ENCODE measurements around the gene TNS2.
A peak's percentile ranks its signal among the peaks of the same experiment; 100 is the strongest.

The TNS2 gene

GRCh38 chr12:53077030-53077429 lies 27.2 kb downstream of the TNS2 start:
- TF ChIP-seq ZNF48 (tag by site-specific recombination; IDR thresholded peaks at IDR 0.05) (no peak), ZBTB48 (tag by site-specific recombination; IDR thresholded peaks at IDR 0.05) (no peak), SCRT1 (tag by site-specific recombination; IDR thresholded peaks at IDR 0.05; ENCODE audit: borderline replicate concordance) (no peak), ZBTB1 (tag by site-specific recombination; IDR thresholded peaks at IDR 0.05) (no peak), ZNF221 (tag by site-specific recombination; IDR thresholded peaks at IDR 0.05; ENCODE audit: borderline replicate concordance) (no peak), HIC1 (tag by site-specific recombination; IDR thresholded peaks at IDR 0.05) (no peak), ZNF37A (tag by site-specific recombination; IDR thresholded peaks at IDR 0.05) (no peak), SP7 (tag by site-specific recombination; IDR thresholded peaks at IDR 0.05) (no peak), ZNF600 (tag by site-specific recombination; IDR thresholded peaks at IDR 0.05) (no peak), ZBTB17 (tag by site-specific recombination; IDR thresholded peaks at IDR 0.05) (no peak), PRDM1 (tag by site-specific recombination; IDR thresholded peaks at IDR 0.05) (no peak)
- Histone ChIP-seq H3K9me3 (ENCODE audit: control insufficient read depth, insufficient read depth, low read depth, low read length) (no peaks in the 10 kb centered on the region), H3K27ac (ENCODE audit: extremely low read depth, low read depth, low read length) (no peak overlapping the region), H3K36me3 (ENCODE audit: control insufficient read depth in 2 of 2, insufficient read depth in 1 of 2, low read length in 2 of 2) (peaks cover 0 to 43% of the 10 kb centered on the region in 2 experiments; a peak in 2 of 3 replicates), H3K4me1 (ENCODE audit: control insufficient read depth, insufficient read depth, low read length) (peaks cover 4% of the 10 kb centered on the region; the same call in 1 of the 2 replicates), H3K4me3 (ENCODE audit: low read depth, low read length) (no peak overlapping the region)
- POLR2A ChIA-PET, result no interaction called here
- CTCF ChIA-PET, result interaction anchor here (1.4 to 7.0 kb wide), 2 partner anchors 12 to 26 kb away, joined by 6 to 78 read pairs; partner anchors contain the start of gene SOAT2

DNA sequence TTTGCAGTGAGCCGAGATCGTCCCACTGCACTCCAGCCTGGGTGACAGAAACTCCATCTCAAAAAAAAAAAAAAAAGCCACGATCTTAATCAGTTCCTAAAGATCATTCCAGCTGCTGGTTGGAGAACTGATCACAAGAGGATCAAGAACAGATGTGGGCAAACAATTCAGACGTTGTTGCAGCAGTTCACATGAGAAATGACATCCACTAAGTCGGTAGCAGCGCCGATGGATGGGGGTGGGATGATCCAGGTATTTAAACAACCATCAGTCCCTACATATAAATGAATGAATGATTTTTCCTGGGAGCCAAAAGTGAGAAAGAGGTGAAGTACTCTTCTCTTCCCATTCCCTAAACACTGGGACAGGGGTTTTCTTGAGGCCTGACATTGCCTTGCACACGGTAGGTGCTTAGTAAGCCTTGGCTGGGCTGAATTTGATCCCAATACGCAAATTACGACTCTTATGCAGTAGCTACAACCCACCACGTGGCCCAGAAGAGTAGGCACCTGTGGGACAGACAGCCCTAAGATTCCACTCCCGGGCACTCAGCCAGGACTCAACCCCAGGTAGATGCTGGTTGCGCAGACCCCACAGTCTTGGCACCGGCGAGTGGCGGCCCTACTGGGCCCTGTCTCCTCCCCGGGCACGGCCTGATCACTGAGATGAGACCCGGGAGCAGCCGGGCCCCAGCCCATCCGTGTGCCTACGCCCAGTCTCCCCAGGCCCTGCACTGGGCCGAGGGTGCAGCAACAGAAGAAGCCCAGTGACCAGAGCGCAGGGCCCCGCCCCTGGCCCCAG lies 28.8 kb downstream of the TNS2 start:
- Histone ChIP-seq H3K27ac (ENCODE audit: extremely low read depth, low read depth, low read length) (peak overlapping the region; percentile 85), H3K9me3 (ENCODE audit: control insufficient read depth, insufficient read depth, low read depth, low read length) (no peaks in the 10 kb centered on the region), H3K4me3 (ENCODE audit: low read depth, low read length) (peak overlapping the region; percentile 51), H3K4me1 (ENCODE audit: control insufficient read depth, insufficient read depth, low read length) (peaks cover 2% of the 10 kb centered on the region; the same call in 1 of the 2 replicates), H3K36me3 (ENCODE audit: control insufficient read depth in 2 of 2, insufficient read depth in 1 of 2, low read length in 2 of 2) (peaks cover 0 to 37% of the 10 kb centered on the region in 2 experiments; a peak in 2 of 3 replicates)
- ChIA-PET CTCF (interaction anchor here (0.6 to 7.0 kb wide), 5 partner anchors 13 to 133 kb away, joined by 3 to 78 read pairs (median 4); partner anchors contain the start of gene IGFBP6), POLR2A (interaction anchor here (0.5 to 2.4 kb wide), 33 partner anchors 8 to 422 kb away, joined by 3 to 18 read pairs (median 5); partner anchors contain the start of genes AAAS, CSAD, EIF4B and ESPL1)
- TF ChIP-seq SCRT2 (tag by site-specific recombination; IDR thresholded peaks at IDR 0.05), result peak; percentile 94
- TF ChIP-seq, protein P1, sequence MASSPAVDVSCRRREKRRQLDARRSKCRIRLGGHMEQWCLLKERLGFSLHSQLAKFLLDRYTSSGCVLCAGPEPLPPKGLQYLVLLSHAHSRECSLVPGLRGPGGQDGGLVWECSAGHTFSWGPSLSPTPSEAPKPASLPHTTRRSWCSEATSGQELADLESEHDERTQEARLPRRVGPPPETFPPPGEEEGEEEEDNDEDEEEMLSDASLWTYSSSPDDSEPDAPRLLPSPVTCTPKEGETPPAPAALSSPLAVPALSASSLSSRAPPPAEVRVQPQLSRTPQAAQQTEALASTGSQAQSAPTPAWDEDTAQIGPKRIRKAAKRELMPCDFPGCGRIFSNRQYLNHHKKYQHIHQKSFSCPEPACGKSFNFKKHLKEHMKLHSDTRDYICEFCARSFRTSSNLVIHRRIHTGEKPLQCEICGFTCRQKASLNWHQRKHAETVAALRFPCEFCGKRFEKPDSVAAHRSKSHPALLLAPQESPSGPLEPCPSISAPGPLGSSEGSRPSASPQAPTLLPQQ (tag by site-specific recombination; IDR thresholded peaks at IDR 0.05), result peak; percentile 35; the same call in 1 of the 2 replicates
- 0 out of 2 replicates have a peak, but pooled peaks have one; percentile 16 for TF ChIP-seq ZNF561 (tag by site-specific recombination; IDR thresholded peaks at IDR 0.05; ENCODE audit: borderline replicate concordance)
- 0 out of 2 replicates have a peak, but pooled peaks have one; percentile 45 for TF ChIP-seq ZNF449 (tag by site-specific recombination; IDR thresholded peaks at IDR 0.05)
- TF ChIP-seq ZFP3 (tag by site-specific recombination; IDR thresholded peaks at IDR 0.05; ENCODE audit: low read depth), result 0 out of 2 replicates have a peak, but pooled peaks have one; percentile 32
- TF ChIP-seq, protein P2, sequence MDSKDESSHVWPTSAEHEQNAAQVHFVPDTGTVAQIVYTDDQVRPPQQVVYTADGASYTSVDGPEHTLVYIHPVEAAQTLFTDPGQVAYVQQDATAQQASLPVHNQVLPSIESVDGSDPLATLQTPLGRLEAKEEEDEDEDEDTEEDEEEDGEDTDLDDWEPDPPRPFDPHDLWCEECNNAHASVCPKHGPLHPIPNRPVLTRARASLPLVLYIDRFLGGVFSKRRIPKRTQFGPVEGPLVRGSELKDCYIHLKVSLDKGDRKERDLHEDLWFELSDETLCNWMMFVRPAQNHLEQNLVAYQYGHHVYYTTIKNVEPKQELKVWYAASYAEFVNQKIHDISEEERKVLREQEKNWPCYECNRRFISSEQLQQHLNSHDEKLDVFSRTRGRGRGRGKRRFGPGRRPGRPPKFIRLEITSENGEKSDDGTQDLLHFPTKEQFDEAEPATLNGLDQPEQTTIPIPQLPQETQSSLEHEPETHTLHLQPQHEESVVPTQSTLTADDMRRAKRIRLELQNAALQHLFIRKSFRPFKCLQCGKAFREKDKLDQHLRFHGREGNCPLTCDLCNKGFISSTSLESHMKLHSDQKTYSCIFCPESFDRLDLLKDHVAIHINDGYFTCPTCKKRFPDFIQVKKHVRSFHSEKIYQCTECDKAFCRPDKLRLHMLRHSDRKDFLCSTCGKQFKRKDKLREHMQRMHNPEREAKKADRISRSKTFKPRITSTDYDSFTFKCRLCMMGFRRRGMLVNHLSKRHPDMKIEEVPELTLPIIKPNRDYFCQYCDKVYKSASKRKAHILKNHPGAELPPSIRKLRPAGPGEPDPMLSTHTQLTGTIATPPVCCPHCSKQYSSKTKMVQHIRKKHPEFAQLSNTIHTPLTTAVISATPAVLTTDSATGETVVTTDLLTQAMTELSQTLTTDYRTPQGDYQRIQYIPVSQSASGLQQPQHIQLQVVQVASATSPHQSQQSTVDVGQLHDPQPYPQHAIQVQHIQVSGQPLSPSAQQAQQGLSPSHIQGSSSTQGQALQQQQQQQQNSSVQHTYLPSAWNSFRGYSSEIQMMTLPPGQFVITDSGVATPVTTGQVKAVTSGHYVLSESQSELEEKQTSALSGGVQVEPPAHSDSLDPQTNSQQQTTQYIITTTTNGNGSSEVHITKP (tag by site-specific recombination; IDR thresholded peaks at IDR 0.05), result 0 out of 2 replicates have a peak, but pooled peaks have one; percentile 31
- TF ChIP-seq ZNF324 (tag by site-specific recombination; IDR thresholded peaks at IDR 0.05), result 0 out of 2 replicates have a peak, but pooled peaks have one; percentile 35
- TF ChIP-seq ZNF140 (tag by site-specific recombination; IDR thresholded peaks at IDR 0.05), result no peak
- TF ChIP-seq CTCF (tag by site-specific recombination; IDR thresholded peaks at IDR 0.05), result 0 out of 2 replicates have a peak, but pooled peaks have one; percentile 18
- 0 out of 2 replicates have a peak, but pooled peaks have one; percentile 31 for TF ChIP-seq OSR2 (tag by site-specific recombination; IDR thresholded peaks at IDR 0.05)
